Right lung (tissue), 5 donors: ENCODE results near the gene PIGU. TPM values are rescaled to one million over a fixed set of nuclear protein-coding genes. Genes with fewer than 3 reads are reported as not detected.
"Not testable (repeated sequence)": the region's sequence is repeated elsewhere in the genome, so short reads cannot be mapped to it uniquely, and the experiment has no call there.

Experiments
- DNase-seq, 2 donors: peaks; one replicate each; pipeline ENCODE4 v3.0.0-alpha.2; 2013
- polyA plus RNA-seq, 5 donors: library from polyadenylated mRNA; unstranded; fragments of 120-200 nt; gene quantifications; one replicate each; pipeline versions ENCODE4 v1.2.1 to v1.2.3, GENCODE V29; 2013; ENCODE audit warnings: inconsistent platforms in 1 of 5, low replicate concordance in 1 of 5; ENCODE audit not compliant: insufficient read length in 5 of 5, insufficient read depth in 1 of 5

The PIGU gene
- polyA plus RNA-seq, 5 donors = 31.2 to 40.4 (median 35.2) TPM

GRCh38 chr20:34708621-34709043 lies 31.7 kb upstream of the PIGU start:
- DNase-seq = peak in 1 of 2 donors; percentile 26

- DNase-seq = no peak
Measured at GRCh38 chr20:34706912-34707784, 30.3 kb upstream of the PIGU start.

- DNase-seq = no peak
Measured at GRCh38 chr20:34706302-34706875, 29.5 kb upstream of the PIGU start.

- no peak for DNase-seq
Measured at GRCh38 chr20:34705397-34706301, 28.8 kb upstream of the PIGU start.

GRCh38 chr20:34705008-34705396 lies 28.1 kb upstream of the PIGU start:
- no peak for DNase-seq

- peak; percentile 85 for DNase-seq
Measured at GRCh38 chr20:34704177-34705007, 27.5 kb upstream of the PIGU start, which contains the start of gene TP53INP2. TSS of gene TP53INP2 (plus strand) at chr20:34704344. CDS start at chr20:34708740, 4,396 bp downstream.

GRCh38 chr20:34703424-34704176 lies 26.7 kb upstream of the PIGU start:
- peak; percentile 29 to 30 for DNase-seq

- no peak for DNase-seq
Measured at GRCh38 chr20:34703061-34703423, 26.1 kb upstream of the PIGU start.

- DNase-seq = no peak
Measured at GRCh38 chr20:34701405-34702085, 24.7 kb upstream of the PIGU start.

- DNase-seq = no peak
Measured at GRCh38 chr20:34693414-34693813, 16.5 kb upstream of the PIGU start.

GRCh38 chr20:34691838-34692237 lies 14.9 kb upstream of the PIGU start:
- no peak for DNase-seq

GRCh38 chr20:34689486-34689885 lies 12.6 kb upstream of the PIGU start:
- no peak for DNase-seq

- DNase-seq = no peak
Measured at GRCh38 chr20:34683667-34684066, 6.8 kb upstream of the PIGU start.

GRCh38 chr20:34680586-34681175 lies 3.8 kb upstream of the PIGU start:
- DNase-seq = no peak

GRCh38 chr20:34675993-34676641 lies 775 bp downstream of the PIGU start:
- no peak for DNase-seq

- no peak for DNase-seq
Measured at GRCh38 chr20:34675561-34675960, 1.3 kb downstream of the PIGU start.

- no peak for DNase-seq
Measured at GRCh38 chr20:34673412-34673811, 3.5 kb downstream of the PIGU start.

GRCh38 chr20:34669094-34669493 lies 7.8 kb downstream of the PIGU start:
- no peak for DNase-seq

- not testable (repeated sequence) for DNase-seq
Measured at GRCh38 chr20:34664751-34665150, 12.1 kb downstream of the PIGU start.
